PFSK-1 (cell line): ENCODE measurements around the gene CARNS1.

ENCODE experiments used
- FOXP2 ChIP-seq: optimal IDR thresholded peaks from 2 replicates; pipeline ENCODE3; 2011; ENCODE audit warnings: borderline replicate concordance, control low read depth, inconsistent platforms; ENCODE audit not compliant: insufficient read depth; ENCODE audit errors: extremely low read length, extremely low read depth
- POLR2AphosphoS5 ChIP-seq: IDR thresholded peaks from 2 replicates; pipeline ENCODE4 v1.6.1; 2012; ENCODE audit warnings: low read depth, mild to moderate bottlenecking, control low read depth, low read length, moderate library complexity
- REST ChIP-seq, 2 experiments: IDR thresholded peaks; 2 replicates each; pipeline versions ENCODE4 v1.6.1 to v1.8.0; 2011 to 2012; ENCODE audit warnings: low read depth in 2 of 2, low read length in 2 of 2, control low read depth in 1 of 2, inconsistent platforms in 1 of 2, mild to moderate bottlenecking in 1 of 2, moderate library complexity in 1 of 2; ENCODE audit not compliant: insufficient read depth in 1 of 2
- SIN3A ChIP-seq: IDR thresholded peaks from 2 replicates; pipeline ENCODE4 v1.6.1; 2012; ENCODE audit warnings: mild to moderate bottlenecking, low read length, moderate library complexity, borderline replicate concordance; ENCODE audit not compliant: insufficient read depth
- TAF1 ChIP-seq: IDR thresholded peaks from 2 replicates; pipeline ENCODE4 v1.6.1; 2012; ENCODE audit warnings: low read length, control low read depth, borderline replicate concordance; ENCODE audit not compliant: insufficient read depth

Gene CARNS1

GRCh38 chr11:67441098-67441563 is 25.7 kb downstream of the CARNS1 start:
- TF ChIP-seq TAF1 (no peak), REST (IDR thresholded peaks at IDR 0.05; ENCODE audit: insufficient read depth in 1 of 2, low read depth in 2 of 2, low read length in 2 of 2) (no peak), POLR2AphosphoS5 (no peak; the same call in 1 of the 2 replicates), SIN3A (no peak), FOXP2 (no peak)

- TF ChIP-seq FOXP2: no peak
- TF ChIP-seq POLR2AphosphoS5: peak; percentile 13; the same call in 1 of the 2 replicates
Measured at GRCh38 chr11:67441731-67442351, 26.4 kb downstream of the CARNS1 start.

- TF ChIP-seq REST (IDR thresholded peaks at IDR 0.05; ENCODE audit: insufficient read depth in 1 of 2, low read depth in 2 of 2, low read length in 2 of 2) (no peak), FOXP2 (no peak), SIN3A (no peak), POLR2AphosphoS5 (peak; percentile 10; the same call in 1 of the 2 replicates), TAF1 (no peak)
Measured at GRCh38 chr11:67442504-67443404, 27.3 kb downstream of the CARNS1 start.

- TF ChIP-seq REST (IDR thresholded peaks at IDR 0.05; ENCODE audit: insufficient read depth in 1 of 2, low read depth in 2 of 2, low read length in 2 of 2) (no peak), TAF1 (no peak)
Measured at GRCh38 chr11:67445515-67445914, 30.0 kb downstream of the CARNS1 start.

GRCh38 chr11:67448220-67448609 is 32.7 kb downstream of the CARNS1 start:
- no peak for TF ChIP-seq REST (IDR thresholded peaks at IDR 0.05; ENCODE audit: insufficient read depth in 1 of 2, low read depth in 2 of 2, low read length in 2 of 2)
- TF ChIP-seq SIN3A: no peak
- no peak for TF ChIP-seq FOXP2
